Measurements from ENCODE around the gene C20orf202.

DNA sequence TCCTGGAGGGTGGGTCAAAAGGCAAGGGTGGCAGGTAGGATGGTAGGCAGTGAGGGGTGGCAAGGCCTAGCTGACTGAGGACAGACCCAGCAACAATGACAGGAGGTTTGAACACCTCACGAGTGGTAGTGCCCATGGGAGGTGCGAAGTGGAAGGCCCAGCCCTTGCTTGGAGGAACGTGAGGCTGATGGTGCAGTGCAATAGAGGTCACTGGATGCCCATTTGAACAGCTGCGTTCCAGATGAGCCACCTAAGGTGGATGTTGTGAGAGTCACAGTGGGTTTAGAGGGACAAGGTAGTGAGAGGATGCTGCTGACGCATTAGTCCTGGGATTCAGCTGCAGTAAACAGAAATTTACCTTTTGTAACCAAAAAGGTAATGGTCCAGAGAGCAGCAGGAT, 34.0 kb upstream of the C20orf202 start:
- TF ChIP-seq, protein P1, sequence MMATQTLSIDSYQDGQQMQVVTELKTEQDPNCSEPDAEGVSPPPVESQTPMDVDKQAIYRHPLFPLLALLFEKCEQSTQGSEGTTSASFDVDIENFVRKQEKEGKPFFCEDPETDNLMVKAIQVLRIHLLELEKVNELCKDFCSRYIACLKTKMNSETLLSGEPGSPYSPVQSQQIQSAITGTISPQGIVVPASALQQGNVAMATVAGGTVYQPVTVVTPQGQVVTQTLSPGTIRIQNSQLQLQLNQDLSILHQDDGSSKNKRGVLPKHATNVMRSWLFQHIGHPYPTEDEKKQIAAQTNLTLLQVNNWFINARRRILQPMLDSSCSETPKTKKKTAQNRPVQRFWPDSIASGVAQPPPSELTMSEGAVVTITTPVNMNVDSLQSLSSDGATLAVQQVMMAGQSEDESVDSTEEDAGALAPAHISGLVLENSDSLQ (IDR thresholded peaks at IDR 0.05): no peak
- TF ChIP-seq ZNF583 (CRISPR knock-in tag; IDR thresholded peaks at IDR 0.05) (no peak), ZNF121 (CRISPR knock-in tag; conservative IDR thresholded peaks at IDR 0.05) (no peak)
